Measurements from ENCODE around the gene KHDC1. TPM values are rescaled to one million over a fixed set of nuclear protein-coding genes. Genes with fewer than 3 reads are reported as not detected.
"Not testable (repeated sequence)": the region's sequence is repeated elsewhere in the genome, so short reads cannot be mapped to it uniquely, and the experiment has no call there.

KHDC1 gene
- total and polyA plus RNA-seq, 2 donors: 2.3 to 4.1 TPM

- 77% methylated on average over 50 of the region's 50 CpGs for WGBS
- H3K4me1 ChIP-seq (ENCODE audit: control insufficient read depth in 2 of 2, insufficient read depth in 2 of 2, low read length in 2 of 2): no peaks in the 10 kb centered on the region
- H3K27ac ChIP-seq (ENCODE audit: low read depth in 1 of 2, low read length in 1 of 2): no peak overlapping the region
- DNase-seq (ENCODE audit: low read depth in 6 of 9, low spot score in 9 of 9): peak in 1 of 9 donors; percentile 15
- H3K9me3 ChIP-seq (ENCODE audit: control insufficient read depth in 2 of 2, insufficient read depth in 1 of 2, low read length in 1 of 2): peaks cover 0 to 4% of the 10 kb centered on the region in 2 donors
- no peaks in the 10 kb centered on the region for H3K27me3 ChIP-seq (ENCODE audit: control insufficient read depth in 2 of 2, insufficient read depth in 1 of 2, low read length in 1 of 2)
- H3K36me3 ChIP-seq (ENCODE audit: control insufficient read depth in 2 of 2, insufficient read depth in 2 of 2, low read length in 1 of 2): peaks cover 4 to 9% of the 10 kb centered on the region in 2 donors
- peak overlapping the region; percentile 15 to 26 for H3K4me3 ChIP-seq (ENCODE audit: low read length in 2 of 2)
Observed at GRCh38 chr6:73299151-73299971, 36.4 kb upstream of the KHDC1 start.

GRCh38 chr6:73293331-73293730 lies 30.3 kb upstream of the KHDC1 start:
- H3K36me3 ChIP-seq (ENCODE audit: control insufficient read depth in 2 of 2, insufficient read depth in 2 of 2, low read length in 1 of 2): peaks cover 3 to 4% of the 10 kb centered on the region in 2 donors
- H3K9me3 ChIP-seq (ENCODE audit: control insufficient read depth in 2 of 2, insufficient read depth in 1 of 2, low read length in 1 of 2): no peaks in the 10 kb centered on the region
- no peaks in the 10 kb centered on the region for H3K4me1 ChIP-seq (ENCODE audit: control insufficient read depth in 2 of 2, insufficient read depth in 2 of 2, low read length in 2 of 2)
- no peak for DNase-seq (ENCODE audit: low read depth in 6 of 9, low spot score in 9 of 9)
- H3K4me3 ChIP-seq (ENCODE audit: low read length in 2 of 2): no peak overlapping the region
- H3K27me3 ChIP-seq (ENCODE audit: control insufficient read depth in 2 of 2, insufficient read depth in 1 of 2, low read length in 1 of 2): no peaks in the 10 kb centered on the region
- H3K27ac ChIP-seq (ENCODE audit: low read depth in 1 of 2, low read length in 1 of 2): no peak overlapping the region
- WGBS: 96% methylated on average over 3 of the region's 3 CpGs

GRCh38 chr6:73290435-73290834 lies 27.4 kb upstream of the KHDC1 start:
- Histone ChIP-seq H3K9me3 (ENCODE audit: control insufficient read depth in 2 of 2, insufficient read depth in 1 of 2, low read length in 1 of 2) (no peaks in the 10 kb centered on the region), H3K36me3 (ENCODE audit: control insufficient read depth in 2 of 2, insufficient read depth in 2 of 2, low read length in 1 of 2) (peaks cover 4 to 8% of the 10 kb centered on the region in 2 donors), H3K4me3 (ENCODE audit: low read length in 2 of 2) (no peak overlapping the region), H3K27ac (ENCODE audit: low read depth in 1 of 2, low read length in 1 of 2) (no peak overlapping the region), H3K4me1 (ENCODE audit: control insufficient read depth in 2 of 2, insufficient read depth in 2 of 2, low read length in 2 of 2) (no peaks in the 10 kb centered on the region), H3K27me3 (ENCODE audit: control insufficient read depth in 2 of 2, insufficient read depth in 1 of 2, low read length in 1 of 2) (no peaks in the 10 kb centered on the region)
- no peak for DNase-seq (ENCODE audit: low read depth in 6 of 9, low spot score in 9 of 9)

GRCh38 chr6:73286752-73287151 lies 23.8 kb upstream of the KHDC1 start:
- no peaks in the 10 kb centered on the region for H3K4me1 ChIP-seq (ENCODE audit: control insufficient read depth in 2 of 2, insufficient read depth in 2 of 2, low read length in 2 of 2)
- H3K27me3 ChIP-seq (ENCODE audit: control insufficient read depth in 2 of 2, insufficient read depth in 1 of 2, low read length in 1 of 2): no peaks in the 10 kb centered on the region
- no peak overlapping the region for H3K27ac ChIP-seq (ENCODE audit: low read depth in 1 of 2, low read length in 1 of 2)
- no peak overlapping the region for H3K4me3 ChIP-seq (ENCODE audit: low read length in 2 of 2)
- H3K36me3 ChIP-seq (ENCODE audit: control insufficient read depth in 2 of 2, insufficient read depth in 2 of 2, low read length in 1 of 2): peaks cover 7 to 8% of the 10 kb centered on the region in 2 donors
- 98% methylated on average over 6 of the region's 6 CpGs for WGBS
- H3K9me3 ChIP-seq (ENCODE audit: control insufficient read depth in 2 of 2, insufficient read depth in 1 of 2, low read length in 1 of 2): no peaks in the 10 kb centered on the region
- no peak for DNase-seq (ENCODE audit: low read depth in 6 of 9, low spot score in 9 of 9)

GRCh38 chr6:73285674-73286283 lies 22.8 kb upstream of the KHDC1 start:
- Histone ChIP-seq H3K27ac (ENCODE audit: low read depth in 1 of 2, low read length in 1 of 2) (no peak overlapping the region), H3K4me3 (ENCODE audit: low read length in 2 of 2) (no peak overlapping the region), H3K27me3 (ENCODE audit: control insufficient read depth in 2 of 2, insufficient read depth in 1 of 2, low read length in 1 of 2) (no peaks in the 10 kb centered on the region), H3K4me1 (ENCODE audit: control insufficient read depth in 2 of 2, insufficient read depth in 2 of 2, low read length in 2 of 2) (no peaks in the 10 kb centered on the region), H3K36me3 (ENCODE audit: control insufficient read depth in 2 of 2, insufficient read depth in 2 of 2, low read length in 1 of 2) (peaks cover 3 to 6% of the 10 kb centered on the region in 2 donors), H3K9me3 (ENCODE audit: control insufficient read depth in 2 of 2, insufficient read depth in 1 of 2, low read length in 1 of 2) (no peaks in the 10 kb centered on the region)
- WGBS: 76% methylated on average over 3 of the region's 3 CpGs
- DNase-seq (ENCODE audit: low read depth in 6 of 9, low spot score in 9 of 9): peak in 1 of 9 donors; percentile 28

GRCh38 chr6:73282871-73283270 lies 19.9 kb upstream of the KHDC1 start:
- Histone ChIP-seq H3K27ac (ENCODE audit: low read depth in 1 of 2, low read length in 1 of 2) (no peak overlapping the region), H3K27me3 (ENCODE audit: control insufficient read depth in 2 of 2, insufficient read depth in 1 of 2, low read length in 1 of 2) (no peaks in the 10 kb centered on the region), H3K9me3 (ENCODE audit: control insufficient read depth in 2 of 2, insufficient read depth in 1 of 2, low read length in 1 of 2) (no peaks in the 10 kb centered on the region), H3K36me3 (ENCODE audit: control insufficient read depth in 2 of 2, insufficient read depth in 2 of 2, low read length in 1 of 2) (peaks cover 3 to 5% of the 10 kb centered on the region in 2 donors), H3K4me3 (ENCODE audit: low read length in 2 of 2) (no peak overlapping the region), H3K4me1 (ENCODE audit: control insufficient read depth in 2 of 2, insufficient read depth in 2 of 2, low read length in 2 of 2) (no peaks in the 10 kb centered on the region)
- no peak for DNase-seq (ENCODE audit: low read depth in 6 of 9, low spot score in 9 of 9)
- WGBS: 97% methylated on average over 5 of the region's 5 CpGs

GRCh38 chr6:73281684-73282083 lies 18.7 kb upstream of the KHDC1 start:
- not testable (repeated sequence) for H3K9me3 ChIP-seq (ENCODE audit: control insufficient read depth in 2 of 2, insufficient read depth in 1 of 2, low read length in 1 of 2); DNase-seq (ENCODE audit: low read depth in 6 of 9, low spot score in 9 of 9); H3K4me3 ChIP-seq (ENCODE audit: low read length in 2 of 2); H3K36me3 ChIP-seq (ENCODE audit: control insufficient read depth in 2 of 2, insufficient read depth in 2 of 2, low read length in 1 of 2); H3K27ac ChIP-seq (ENCODE audit: low read depth in 1 of 2, low read length in 1 of 2); H3K27me3 ChIP-seq (ENCODE audit: control insufficient read depth in 2 of 2, insufficient read depth in 1 of 2, low read length in 1 of 2); H3K4me1 ChIP-seq (ENCODE audit: control insufficient read depth in 2 of 2, insufficient read depth in 2 of 2, low read length in 2 of 2)
- 98% methylated on average over 4 of the region's 4 CpGs for whole genome bisulfite sequencing

- H3K4me3 ChIP-seq (ENCODE audit: low read length in 2 of 2); DNase-seq (ENCODE audit: low read depth in 6 of 9, low spot score in 9 of 9); H3K9me3 ChIP-seq (ENCODE audit: control insufficient read depth in 2 of 2, insufficient read depth in 1 of 2, low read length in 1 of 2); H3K27me3 ChIP-seq (ENCODE audit: control insufficient read depth in 2 of 2, insufficient read depth in 1 of 2, low read length in 1 of 2); H3K27ac ChIP-seq (ENCODE audit: low read depth in 1 of 2, low read length in 1 of 2); H3K4me1 ChIP-seq (ENCODE audit: control insufficient read depth in 2 of 2, insufficient read depth in 2 of 2, low read length in 2 of 2): not testable (repeated sequence)
- H3K36me3 ChIP-seq (ENCODE audit: control insufficient read depth in 2 of 2, insufficient read depth in 2 of 2, low read length in 1 of 2): peaks cover 11 to 12% of the 10 kb centered on the region in 2 donors
- WGBS: 98% methylated on average over 13 of the region's 13 CpGs
Observed at GRCh38 chr6:73269296-73269695, 6.3 kb upstream of the KHDC1 start.

- H3K4me3 ChIP-seq (ENCODE audit: low read length in 2 of 2); H3K27me3 ChIP-seq (ENCODE audit: control insufficient read depth in 2 of 2, insufficient read depth in 1 of 2, low read length in 1 of 2); H3K27ac ChIP-seq (ENCODE audit: low read depth in 1 of 2, low read length in 1 of 2); H3K4me1 ChIP-seq (ENCODE audit: control insufficient read depth in 2 of 2, insufficient read depth in 2 of 2, low read length in 2 of 2); DNase-seq (ENCODE audit: low read depth in 6 of 9, low spot score in 9 of 9); H3K9me3 ChIP-seq (ENCODE audit: control insufficient read depth in 2 of 2, insufficient read depth in 1 of 2, low read length in 1 of 2): not testable (repeated sequence)
- WGBS: 95% methylated on average over 26 of the region's 27 CpGs
- H3K36me3 ChIP-seq (ENCODE audit: control insufficient read depth in 2 of 2, insufficient read depth in 2 of 2, low read length in 1 of 2): peaks cover 8 to 11% of the 10 kb centered on the region in 2 donors
Observed at GRCh38 chr6:73268896-73269295, 5.9 kb upstream of the KHDC1 start.
